Measurements from ENCODE around the gene MAMLD1.

Gene MAMLD1

GRCh38 chrX:150355913-150356312, 7.2 kb upstream of the MAMLD1 start:
- no peak for DNase-seq (ENCODE audit: low read depth in 2 of 2)

- no peak for DNase-seq (ENCODE audit: low read depth in 2 of 2)
Observed at GRCh38 chrX:150357790-150358189, 5.3 kb upstream of the MAMLD1 start.

- no peak for DNase-seq (ENCODE audit: low read depth in 2 of 2)
Observed at GRCh38 chrX:150358651-150359050, 4.5 kb upstream of the MAMLD1 start.

DNA sequence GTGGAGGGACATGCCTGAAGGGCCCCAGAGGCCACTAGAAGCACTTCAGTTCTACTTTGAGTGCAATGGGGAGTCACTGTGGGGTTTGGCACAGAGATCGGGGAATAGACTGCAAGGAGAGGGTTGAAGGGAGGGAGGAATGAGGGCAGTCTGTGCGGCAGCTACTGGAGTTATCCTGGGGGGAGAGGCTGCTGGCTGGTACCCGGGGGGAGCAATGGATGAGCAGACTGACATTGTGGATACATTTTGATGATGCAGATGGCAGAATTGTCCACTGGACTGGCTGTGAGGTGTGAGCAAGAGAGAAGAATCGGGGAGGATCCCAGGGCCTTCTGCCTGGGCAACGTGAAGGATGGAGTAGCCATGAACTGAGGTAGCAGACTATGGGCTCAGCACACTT, 2.8 kb upstream of the MAMLD1 start:
- no peak for DNase-seq (ENCODE audit: low read depth in 2 of 2)

- no peak for DNase-seq (ENCODE audit: low read depth in 2 of 2)
Observed at GRCh38 chrX:150361070-150361776, 1.9 kb upstream of the MAMLD1 start.

- DNase-seq (ENCODE audit: low read depth in 2 of 2) = no peak
Observed at GRCh38 chrX:150361777-150362351, 1.3 kb upstream of the MAMLD1 start.

DNA sequence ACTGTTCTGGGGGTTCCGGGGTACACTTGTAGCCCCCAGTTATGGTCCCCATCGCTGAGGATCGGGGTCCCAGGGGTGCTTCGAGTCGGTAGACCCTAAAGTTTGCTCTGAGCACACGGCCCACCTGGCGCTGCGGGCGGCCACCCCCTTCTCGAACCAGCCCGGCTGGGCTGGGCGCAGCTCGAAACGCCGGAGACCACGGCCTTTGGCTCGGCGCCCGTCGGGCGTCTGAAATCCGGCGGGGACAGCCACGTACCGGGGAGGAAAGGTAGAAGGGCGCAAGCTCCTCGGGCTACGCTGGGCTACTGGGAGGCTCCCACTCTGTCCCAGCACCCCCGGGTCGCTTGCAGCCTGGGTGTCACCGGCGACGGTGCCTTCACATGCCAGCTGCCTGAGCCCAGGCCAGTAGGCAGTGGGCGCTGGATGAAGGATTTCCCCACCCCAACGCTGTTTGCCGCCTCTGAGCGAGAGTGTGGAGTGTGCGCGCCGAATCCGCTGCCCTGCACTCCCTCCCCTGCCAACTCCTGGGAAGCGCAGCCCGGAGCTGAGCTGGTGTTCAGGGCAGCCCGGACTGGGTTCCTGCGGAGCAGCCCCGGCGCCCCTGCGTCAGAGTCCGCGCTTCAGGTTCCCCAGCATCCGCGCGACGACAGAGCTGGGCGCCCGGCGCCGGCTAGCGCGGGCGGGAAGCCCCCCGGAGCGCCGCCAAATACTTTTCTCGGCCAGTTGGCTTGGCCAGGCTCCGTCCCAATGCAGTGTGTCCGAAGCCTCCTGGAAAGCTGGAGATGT, 637 bp downstream of the MAMLD1 start:
- no peak for DNase-seq (ENCODE audit: low read depth in 2 of 2)

GRCh38 chrX:150364347-150365050, 1.4 kb downstream of the MAMLD1 start:
- no peak for DNase-seq (ENCODE audit: low read depth in 2 of 2)

GRCh38 chrX:150365051-150365989, 2.2 kb downstream of the MAMLD1 start:
- DNase-seq (ENCODE audit: low read depth in 2 of 2) = no peak

DNA sequence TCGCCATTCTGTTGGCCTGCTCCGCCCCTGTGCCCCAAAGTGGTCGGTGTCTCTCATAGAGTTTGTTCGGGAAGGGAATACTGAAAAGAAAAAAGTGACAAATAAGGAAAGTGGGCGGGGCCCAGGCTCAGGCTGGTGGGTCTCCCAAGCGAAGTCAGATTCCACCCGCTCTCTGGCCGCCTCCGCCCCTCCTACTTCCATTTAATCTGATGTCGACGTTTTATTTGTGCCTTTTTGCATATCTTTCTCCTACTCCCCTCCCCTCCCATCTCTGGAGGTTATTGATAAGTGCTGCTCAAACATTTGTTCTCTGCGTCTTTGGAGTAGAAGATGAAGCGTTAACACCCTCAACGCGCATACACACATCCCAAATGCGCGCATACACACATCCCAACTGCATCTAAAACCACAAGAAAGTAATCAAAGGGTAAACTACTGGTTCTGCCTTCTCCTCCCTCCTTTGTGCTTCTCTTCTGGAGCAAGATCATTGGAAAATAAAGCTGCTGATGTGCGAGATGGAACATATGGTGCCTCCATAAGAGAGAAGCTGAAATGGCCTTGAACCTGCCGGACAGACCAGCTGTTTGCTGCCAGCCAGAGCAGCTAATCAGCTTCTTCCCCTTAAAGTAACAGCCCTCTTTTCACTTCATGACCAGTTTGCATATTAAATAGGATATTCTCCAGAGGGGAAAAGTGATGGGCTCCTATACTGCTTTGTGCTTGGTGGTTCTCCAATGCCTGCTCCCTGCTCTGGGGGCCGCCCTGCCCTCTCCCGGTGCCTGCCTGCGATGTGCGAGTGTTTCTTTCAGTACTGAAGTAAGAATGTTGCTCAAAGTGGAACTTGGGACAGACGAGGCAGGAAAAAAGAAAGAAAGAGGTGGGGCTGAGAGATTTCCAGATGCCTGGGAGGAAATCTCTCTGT, 3.1 kb downstream of the MAMLD1 start:
- no peak for DNase-seq (ENCODE audit: low read depth in 2 of 2)

- no peak for DNase-seq (ENCODE audit: low read depth in 2 of 2)
Observed at GRCh38 chrX:150366951-150367545, 3.9 kb downstream of the MAMLD1 start.

GRCh38 chrX:150370589-150371312, 7.6 kb downstream of the MAMLD1 start:
- DNase-seq (ENCODE audit: low read depth in 2 of 2) = no peak

- no peak for DNase-seq (ENCODE audit: low read depth in 2 of 2)
Observed at GRCh38 chrX:150371877-150372276, 8.8 kb downstream of the MAMLD1 start.

- DNase-seq (ENCODE audit: low read depth in 2 of 2) = no peak
Observed at GRCh38 chrX:150372280-150372679, 9.2 kb downstream of the MAMLD1 start.

DNA sequence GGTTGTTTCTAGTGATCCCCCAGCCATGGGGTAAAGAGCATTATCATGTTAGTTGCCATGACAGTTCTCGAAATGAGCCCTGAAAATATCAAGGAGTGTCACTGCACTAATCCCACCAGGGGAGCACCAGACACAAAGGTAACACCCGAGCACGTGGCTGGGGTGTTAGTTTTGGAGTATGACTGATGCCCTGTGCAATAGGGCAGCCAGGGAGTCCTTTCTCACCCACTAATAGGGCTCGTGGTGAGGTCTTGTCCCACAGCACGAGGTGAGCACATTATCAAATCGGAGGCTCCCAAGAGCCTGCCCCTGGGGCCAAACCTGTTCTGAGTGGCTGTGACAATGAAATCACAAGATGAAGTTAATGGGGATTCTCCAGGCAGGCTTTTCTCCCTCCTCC, 9.6 kb downstream of the MAMLD1 start:
- no peak for DNase-seq (ENCODE audit: low read depth in 2 of 2)

- no peak for DNase-seq (ENCODE audit: low read depth in 2 of 2)
Observed at GRCh38 chrX:150375243-150375770, 12.2 kb downstream of the MAMLD1 start.

DNA sequence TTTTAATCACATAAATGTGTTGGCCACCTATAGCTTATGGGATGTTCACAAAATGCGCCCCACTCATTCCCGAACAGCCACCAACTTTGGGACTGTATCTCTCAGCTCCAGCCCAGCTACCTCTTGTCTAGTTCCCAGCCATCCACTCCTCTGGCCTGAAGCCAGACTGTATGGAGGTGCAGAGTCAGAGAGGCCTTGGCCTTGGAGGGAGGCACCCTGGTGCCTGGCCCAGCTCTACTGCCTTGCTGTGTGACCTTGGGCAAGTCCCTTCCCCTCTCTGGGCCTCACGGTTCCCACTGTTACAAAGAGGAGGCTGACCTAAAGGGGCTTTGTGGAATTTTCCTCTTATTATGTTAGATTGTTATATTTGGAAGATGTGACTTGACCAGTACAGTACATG, 13.9 kb downstream of the MAMLD1 start:
- no peak for DNase-seq (ENCODE audit: low read depth in 2 of 2)

DNA sequence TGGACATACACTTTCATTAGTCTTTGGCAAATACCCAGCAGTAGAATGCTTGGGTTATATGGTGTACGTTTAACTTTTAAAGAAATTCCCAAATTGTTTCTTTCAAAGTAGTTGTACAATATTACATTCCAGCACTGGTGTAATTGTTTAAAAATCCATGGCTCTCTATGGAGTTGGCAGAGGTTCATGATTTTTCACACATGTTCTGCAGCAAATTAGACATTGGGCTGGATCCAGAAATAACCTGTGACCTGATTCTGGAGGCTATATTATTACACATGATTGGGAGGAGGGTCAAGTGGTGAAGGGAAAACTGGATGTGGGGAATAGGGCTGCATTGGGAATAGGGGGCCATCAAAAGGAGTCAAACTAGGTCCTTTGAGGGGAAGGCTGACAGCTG, 41.9 kb downstream of the MAMLD1 start:
- DNase-seq (ENCODE audit: low read depth in 2 of 2) = peak; percentile 8 to 18

- DNase-seq (ENCODE audit: low read depth in 2 of 2) = no peak
Observed at GRCh38 chrX:150405576-150405975, 42.5 kb downstream of the MAMLD1 start.
